ENCODE data around the gene MAL. TPM values are rescaled to one million over a fixed set of nuclear protein-coding genes. Genes with fewer than 3 reads are reported as not detected.
A peak's percentile ranks its signal among the peaks of the same experiment; 100 is the strongest.

Gene MAL
- polyA plus RNA-seq, 1 of the 3 experiments (the other 2 are of a cell fraction), result not detected

DNA sequence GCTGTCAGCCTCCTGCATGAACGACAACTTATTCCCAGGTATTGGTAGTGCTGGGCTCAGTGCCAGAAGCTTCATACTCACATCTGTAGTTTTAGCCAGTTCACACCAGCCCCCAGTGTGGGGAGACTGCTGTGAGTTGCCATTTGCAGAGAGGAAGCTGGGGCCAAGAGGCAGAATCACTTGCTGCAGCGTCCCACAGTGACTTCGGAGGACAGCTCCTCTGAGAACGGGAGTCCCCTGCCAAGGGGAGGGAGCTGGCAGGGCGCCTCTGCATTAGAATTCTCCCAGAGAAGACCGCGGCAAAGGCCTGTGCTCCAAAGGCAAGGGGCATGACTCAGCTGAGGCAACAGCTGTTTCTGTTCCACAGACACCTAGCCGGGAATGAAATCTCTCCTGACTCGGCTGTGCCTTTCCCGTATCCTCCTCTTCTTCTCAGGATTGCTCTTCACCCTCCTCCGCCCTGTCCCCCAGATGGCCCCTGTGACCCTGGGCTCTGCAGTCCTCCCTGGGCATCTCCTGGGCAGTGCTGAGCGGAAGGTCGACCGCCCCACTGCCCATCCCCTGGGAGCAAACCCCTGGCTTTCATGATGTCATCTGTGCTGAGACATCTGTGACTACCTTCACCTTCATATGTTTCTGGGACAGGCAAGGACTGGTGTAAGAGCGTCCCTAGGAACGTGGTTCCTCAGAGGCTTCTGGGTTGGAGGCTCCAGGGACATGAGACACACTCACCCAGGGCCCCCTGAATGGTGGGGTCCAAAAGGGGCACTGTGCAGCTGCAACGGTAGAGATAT lies 18.0 kb downstream of the MAL start:
- CTCF ChIA-PET, result interaction anchor here (0.8 to 1.4 kb wide), 4 partner anchors 21 to 78 kb away, joined by 3 to 4 read pairs (median 3); partner anchors contain the start of gene MRPS5
- POLR2A ChIA-PET, result no interaction called here
- H3K27me3 ChIP-seq (ENCODE audit: insufficient read depth), result peaks cover 42% of the 10 kb centered on the region; the same call in 1 of the 2 replicates
- DNase-seq, result no peak
- H3K9ac ChIP-seq, result no peak overlapping the region
- no peaks in the 10 kb centered on the region for H3K9me2 ChIP-seq
- no peaks in the 10 kb centered on the region for H3K9me3 ChIP-seq
- no peaks in the 10 kb centered on the region for H3K36me3 ChIP-seq (replicated peaks in 1 of 2; ENCODE audit: control insufficient read depth in 1 of 2, insufficient read depth in 2 of 2, low read length in 1 of 2)
- H3K4me3 ChIP-seq (ENCODE audit: low read depth in 2 of 2, low read length in 1 of 2), result no peak overlapping the region
- 22% methylated on average over 11 of the region's 17 CpGs for WGBS (ENCODE audit: low lambda C conversion rate)
- no peak overlapping the region for H3K27ac ChIP-seq (ENCODE audit: low read depth in 2 of 2, low read length in 1 of 2)
- no peaks in the 10 kb centered on the region for H3K4me1 ChIP-seq (ENCODE audit: control insufficient read depth in 1 of 2, insufficient read depth in 2 of 2, low read depth in 1 of 2, low read length in 1 of 2)
- no peaks in the 10 kb centered on the region for H3K79me2 ChIP-seq (ENCODE audit: insufficient read depth)
- no peaks in the 10 kb centered on the region for H4K20me1 ChIP-seq (ENCODE audit: insufficient read depth)
- TF ChIP-seq TCF12 (IDR thresholded peaks at IDR 0.05) (no peak), EP300 (IDR thresholded peaks at IDR 0.05; ENCODE audit: borderline replicate concordance in 1 of 2, low read depth in 1 of 2, low read length in 1 of 2) (no peak), FOXM1 (IDR thresholded peaks at IDR 0.05; ENCODE audit: low read depth) (no peak), MXI1 (IDR thresholded peaks at IDR 0.05; ENCODE audit: low read depth, low read length) (no peak), SIN3A (IDR thresholded peaks at IDR 0.05; ENCODE audit: borderline replicate concordance, low read depth, low read length) (no peak), NRF1 (IDR thresholded peaks at IDR 0.05; ENCODE audit: low read depth, low read length) (no peak), TEAD4 (IDR thresholded peaks at IDR 0.05; ENCODE audit: borderline replicate concordance, insufficient read depth) (no peak), TAF1 (IDR thresholded peaks at IDR 0.05; ENCODE audit: borderline replicate concordance, low read depth, low read length) (no peak), IRF3 (IDR thresholded peaks at IDR 0.05; ENCODE audit: low read depth, low read length) (no peak), EZH2phosphoT487 (IDR thresholded peaks at IDR 0.05; ENCODE audit: borderline replicate concordance, low read depth) (no peak), RFX5 (IDR thresholded peaks at IDR 0.05; ENCODE audit: low read length) (no peak), JUND (IDR thresholded peaks at IDR 0.05) (no peak), CHD2 (IDR thresholded peaks at IDR 0.05; ENCODE audit: low read length, partially characterized antibody) (no peak)
- TF ChIP-seq, protein P1, sequence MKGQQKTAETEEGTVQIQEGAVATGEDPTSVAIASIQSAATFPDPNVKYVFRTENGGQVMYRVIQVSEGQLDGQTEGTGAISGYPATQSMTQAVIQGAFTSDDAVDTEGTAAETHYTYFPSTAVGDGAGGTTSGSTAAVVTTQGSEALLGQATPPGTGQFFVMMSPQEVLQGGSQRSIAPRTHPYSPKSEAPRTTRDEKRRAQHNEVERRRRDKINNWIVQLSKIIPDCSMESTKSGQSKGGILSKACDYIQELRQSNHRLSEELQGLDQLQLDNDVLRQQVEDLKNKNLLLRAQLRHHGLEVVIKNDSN (IDR thresholded peaks at IDR 0.05; ENCODE audit: borderline replicate concordance, low read depth), result no peak
- peak overlapping the region; percentile 44; the same call in 1 of the 2 replicates for H3K4me2 ChIP-seq
- peaks cover 11% of the 10 kb centered on the region for H3F3A ChIP-seq (replicated peaks; ENCODE audit: insufficient read depth)
- H2AFZ ChIP-seq (ENCODE audit: low read depth), result no peak overlapping the region

GRCh38 chr2:95044601-95045000 lies 19.1 kb downstream of the MAL start:
- peaks cover under 1% of the 10 kb centered on the region for H3F3A ChIP-seq (replicated peaks; ENCODE audit: insufficient read depth)
- DNase-seq, result no peak
- no peaks in the 10 kb centered on the region for H3K9me2 ChIP-seq
- no peak overlapping the region for H3K4me3 ChIP-seq (ENCODE audit: low read depth in 2 of 2, low read length in 1 of 2)
- 63% methylated on average over 5 of the region's 5 CpGs for WGBS (ENCODE audit: low lambda C conversion rate)
- H4K20me1 ChIP-seq (ENCODE audit: insufficient read depth), result no peaks in the 10 kb centered on the region
- peaks cover 49% of the 10 kb centered on the region; the same call in 1 of the 2 replicates for H3K27me3 ChIP-seq (ENCODE audit: insufficient read depth)
- no peak for TF ChIP-seq CHD2 (IDR thresholded peaks at IDR 0.05; ENCODE audit: low read length, partially characterized antibody)
- TF ChIP-seq MXI1 (IDR thresholded peaks at IDR 0.05; ENCODE audit: low read depth, low read length), result no peak
- ChIA-PET POLR2A (no interaction called here), CTCF (interaction anchor here (1.1 kb wide), 2 partner anchors 22 to 35 kb away, joined by 3 read pairs; no protein-coding TSS in a partner anchor)
- H2AFZ ChIP-seq (ENCODE audit: low read depth), result no peak overlapping the region
- H3K9ac ChIP-seq, result no peak overlapping the region
- H3K4me2 ChIP-seq, result no peak overlapping the region
- H3K27ac ChIP-seq (ENCODE audit: low read depth in 2 of 2, low read length in 1 of 2), result no peak overlapping the region
- H3K4me1 ChIP-seq (ENCODE audit: control insufficient read depth in 1 of 2, insufficient read depth in 2 of 2, low read depth in 1 of 2, low read length in 1 of 2), result no peaks in the 10 kb centered on the region
- H3K79me2 ChIP-seq (ENCODE audit: insufficient read depth), result no peaks in the 10 kb centered on the region
- no peaks in the 10 kb centered on the region for H3K36me3 ChIP-seq (replicated peaks in 1 of 2; ENCODE audit: control insufficient read depth in 1 of 2, insufficient read depth in 2 of 2, low read length in 1 of 2)
- no peaks in the 10 kb centered on the region for H3K9me3 ChIP-seq

Measured in SK-N-SH (cell line).